CD4-positive, alpha-beta memory T cell (primary cell): ENCODE data around the gene FA2H. TPM values are rescaled to one million over a fixed set of nuclear protein-coding genes. Genes with fewer than 3 reads are reported as not detected.

Experiments used
- CTCF ChIA-PET: fragments of 350-600 bp; sonication (Branson Sonifier 250); formaldehyde crosslinking; loops from one replicate; lab custom pipeline; 2021; ENCODE audit warnings: inconsistent platforms; ENCODE audit not compliant: partially characterized antibody; lab: Charles Lee
- POLR2A ChIA-PET: fragments of 350-600 bp; sonication (Branson Sonifier 250); formaldehyde crosslinking; loops from one replicate; lab custom pipeline; 2021; ENCODE audit not compliant: partially characterized antibody; lab: Charles Lee
- DNase-seq, 5 donors: peaks; one replicate each; pipeline versions ENCODE4 v3.0.0 to v3.0.0-alpha.2; 2020 to 2022; ENCODE audit warnings: mixed read lengths in 1 of 5
- H3K27ac ChIP-seq: one replicate; pipeline ENCODE4 v1.7.0; 2013; ENCODE audit warnings: low read depth, low read length
- H3K27me3 ChIP-seq: 2 replicates; pipeline ENCODE4 v1.7.0; 2013; ENCODE audit warnings: mild to moderate bottlenecking, low read length, moderate library complexity; ENCODE audit not compliant: insufficient read depth
- H3K36me3 ChIP-seq: 2 replicates; pipeline ENCODE4 v1.7.0; 2013; ENCODE audit warnings: mild to moderate bottlenecking, low read length, moderate library complexity; ENCODE audit not compliant: insufficient read depth
- H3K4me1 ChIP-seq: 2 replicates; pipeline ENCODE4 v1.7.0; 2013; ENCODE audit warnings: mild to moderate bottlenecking, low read length, moderate library complexity; ENCODE audit not compliant: insufficient read depth
- H3K4me3 ChIP-seq, 2 donors: one replicate each; pipeline ENCODE4 v1.7.0; 2013; ENCODE audit warnings: low read length in 2 of 2, mild to moderate bottlenecking in 1 of 2
- H3K9me3 ChIP-seq, 2 donors: one replicate each; pipeline ENCODE4 v1.7.0; 2013; ENCODE audit warnings: low read length in 2 of 2, control low read depth in 1 of 2; ENCODE audit not compliant: control insufficient read depth in 1 of 2
- H3K27ac Mint-ChIP-seq, 7 donors: one replicate each; pipeline ENCODE4 v1.8.0; 2020 to 2021; ENCODE audit warnings: mixed read lengths in 7 of 7, mild to moderate bottlenecking in 6 of 7, inconsistent platforms in 3 of 7, moderate library complexity in 3 of 7
- H3K27me3 Mint-ChIP-seq, 2 donors: one replicate each; pipeline ENCODE4 v1.8.0; 2020 to 2021; ENCODE audit warnings: mixed read lengths in 2 of 2
- H3K36me3 Mint-ChIP-seq, 2 donors: one replicate each; pipeline ENCODE4 v1.8.0; 2020 to 2021; ENCODE audit warnings: mixed read lengths in 2 of 2, inconsistent platforms in 1 of 2, mild to moderate bottlenecking in 1 of 2
- H3K4me1 Mint-ChIP-seq, 4 donors: one replicate each; pipeline ENCODE4 v1.8.0; 2020 to 2021; ENCODE audit warnings: mixed read lengths in 4 of 4, mild to moderate bottlenecking in 1 of 4
- H3K4me3 Mint-ChIP-seq, 8 donors: one replicate each; pipeline ENCODE4 v1.8.0; 2020 to 2021; ENCODE audit warnings: mixed read lengths in 8 of 8, mild to moderate bottlenecking in 7 of 8, moderate library complexity in 6 of 8, inconsistent platforms in 3 of 8
- H3K9me3 Mint-ChIP-seq, 8 donors: one replicate each; pipeline ENCODE4 v1.8.0; 2020 to 2021; ENCODE audit warnings: mixed read lengths in 8 of 8, mild to moderate bottlenecking in 5 of 8, inconsistent platforms in 3 of 8, moderate library complexity in 1 of 8
- intact Hi-C: fragments of 100-400 bp; cut with micrococcal nuclease; formaldehyde crosslinking; loops from one replicate; pipeline ENCODE4 v1.15.1; 2023
- polyA plus RNA-seq, 2 donors: library from polyadenylated mRNA; unstranded; fragments of 300-500 nt; fragmentation: Illumina TruSeq; gene quantifications; one replicate each; pipeline ENCODE4 v1.2.3, GENCODE V29; 2021
- total RNA-seq, 2 experiments: library from RNA; stranded (reverse); gene quantifications; one replicate each; pipeline ENCODE4 v1.2.3, GENCODE V29; 2021

FA2H gene
- total and polyA plus RNA-seq, 4 experiments from 2014 or later, result 0.17 to 0.21 TPM; not detected in 2

DNA sequence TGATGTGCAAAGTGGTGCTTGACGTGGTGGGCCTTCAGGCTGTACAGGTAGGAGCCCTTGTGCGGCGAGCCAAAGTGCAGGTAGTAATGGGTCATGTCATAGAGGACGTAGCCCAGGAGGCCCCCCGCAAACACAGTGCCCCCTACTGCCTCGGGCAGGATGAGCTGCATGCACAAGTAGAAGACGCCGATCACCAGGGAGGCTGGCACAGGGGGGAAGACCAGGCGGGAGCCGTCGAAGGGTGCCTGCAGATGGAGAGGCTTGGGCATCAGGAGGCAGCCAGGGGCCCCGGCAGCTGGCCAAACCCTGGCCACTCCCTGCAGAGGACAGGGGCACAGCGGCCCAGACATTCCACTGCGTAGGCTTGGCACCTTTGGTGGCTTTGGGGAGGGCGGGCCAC, 58.3 kb downstream of the FA2H start:
- H3K27ac ChIP-seq, result no peak overlapping the region
- intact Hi-C loops, result no loop called here
- Mint-ChIP-seq H3K4me3 (no peak overlapping the region), H3K4me1 (no peaks in the 10 kb centered on the region), H3K27me3 (no peaks in the 10 kb centered on the region), H3K27ac (no peak overlapping the region), H3K9me3 (no peaks in the 10 kb centered on the region), H3K36me3 (no peaks in the 10 kb centered on the region)
- H3K27me3 ChIP-seq, result no peaks in the 10 kb centered on the region
- no peaks in the 10 kb centered on the region for H3K9me3 ChIP-seq
- no peak overlapping the region for H3K4me3 ChIP-seq
- POLR2A ChIA-PET, result no interaction called here
- H3K36me3 ChIP-seq, result no peaks in the 10 kb centered on the region
- CTCF ChIA-PET, result no interaction called here
- DNase-seq, result no peak
- no peaks in the 10 kb centered on the region for H3K4me1 ChIP-seq

GRCh38 chr16:74713876-74714275, 60.7 kb downstream of the FA2H start:
- Histone ChIP-seq H3K4me3 (no peak overlapping the region), H3K4me1 (no peaks in the 10 kb centered on the region), H3K27me3 (no peaks in the 10 kb centered on the region), H3K9me3 (no peaks in the 10 kb centered on the region), H3K27ac (no peak overlapping the region), H3K36me3 (no peaks in the 10 kb centered on the region)
- no peak overlapping the region for H3K4me3 Mint-ChIP-seq
- no peak for DNase-seq
- no peaks in the 10 kb centered on the region for H3K9me3 Mint-ChIP-seq
- ChIA-PET POLR2A (interaction anchor here (1.9 kb wide), 1 partner anchor 13 kb away, joined by 7 read pairs; the partner anchor contains the start of gene MLKL), CTCF (interaction anchor here (4.9 to 6.6 kb wide), 2 partner anchors 15 to 149 kb away, joined by 70 to 83 read pairs; partner anchors contain the start of gene MLKL)
- intact Hi-C loops, result no loop called here
- no peak overlapping the region for H3K27ac Mint-ChIP-seq
- H3K36me3 Mint-ChIP-seq, result no peaks in the 10 kb centered on the region
- peaks cover 4 to 6% (median 6%) of the 10 kb centered on the region in 4 donors for H3K4me1 Mint-ChIP-seq
- no peaks in the 10 kb centered on the region for H3K27me3 Mint-ChIP-seq

GRCh38 chr16:74713325-74713724, 61.3 kb downstream of the FA2H start:
- POLR2A ChIA-PET, result interaction anchor here (1.9 kb wide), 1 partner anchor 12 kb away, joined by 7 read pairs; the partner anchor contains the start of gene MLKL
- intact Hi-C loops, result no loop called here

GRCh38 chr16:74711938-74712337, 62.7 kb downstream of the FA2H start:
- no peaks in the 10 kb centered on the region for H3K27me3 Mint-ChIP-seq
- no peak overlapping the region for H3K4me3 Mint-ChIP-seq
- intact Hi-C loops, result no loop called here
- Histone ChIP-seq H3K36me3 (no peaks in the 10 kb centered on the region), H3K27ac (no peak overlapping the region), H3K4me3 (no peak overlapping the region), H3K4me1 (no peaks in the 10 kb centered on the region), H3K27me3 (no peaks in the 10 kb centered on the region), H3K9me3 (no peaks in the 10 kb centered on the region)
- H3K27ac Mint-ChIP-seq, result peak overlapping the region in 2 of 7 donors; percentile 5 to 22
- H3K9me3 Mint-ChIP-seq, result no peaks in the 10 kb centered on the region
- no peaks in the 10 kb centered on the region for H3K36me3 Mint-ChIP-seq
- H3K4me1 Mint-ChIP-seq, result peaks cover 4 to 6% (median 6%) of the 10 kb centered on the region in 4 donors
- CTCF ChIA-PET, result interaction anchor here (1.2 to 6.6 kb wide), 5 partner anchors 8 to 399 kb away, joined by 3 to 83 read pairs (median 3); partner anchors contain the start of gene MLKL
- no peak for DNase-seq
- POLR2A ChIA-PET, result interaction anchor here (1.9 kb wide), 1 partner anchor 11 kb away, joined by 7 read pairs; the partner anchor contains the start of gene MLKL

More at GRCh38 chr16:74713325-74713724, 61.3 kb downstream of the FA2H start:
- no peaks in the 10 kb centered on the region for H3K27me3 Mint-ChIP-seq
- H3K9me3 Mint-ChIP-seq, result no peaks in the 10 kb centered on the region
- DNase-seq, result no peak
- no peak overlapping the region for H3K4me3 Mint-ChIP-seq
- H3K36me3 Mint-ChIP-seq, result no peaks in the 10 kb centered on the region
- Histone ChIP-seq H3K4me1 (no peaks in the 10 kb centered on the region), H3K36me3 (no peaks in the 10 kb centered on the region), H3K27ac (no peak overlapping the region), H3K4me3 (no peak overlapping the region), H3K9me3 (no peaks in the 10 kb centered on the region), H3K27me3 (no peaks in the 10 kb centered on the region)
- CTCF ChIA-PET, result interaction anchor here (0.9 to 6.6 kb wide), 3 partner anchors 8 to 150 kb away, joined by 3 to 83 read pairs (median 70); partner anchors contain the start of gene MLKL
- H3K4me1 Mint-ChIP-seq, result peaks cover 4 to 6% (median 6%) of the 10 kb centered on the region in 4 donors
- no peak overlapping the region for H3K27ac Mint-ChIP-seq

- no peak overlapping the region for H3K4me3 Mint-ChIP-seq
- intact Hi-C loops, result no loop called here
- no peak overlapping the region for H3K27ac Mint-ChIP-seq
- H3K4me1 ChIP-seq, result no peaks in the 10 kb centered on the region
- H3K9me3 Mint-ChIP-seq, result no peaks in the 10 kb centered on the region
- H3K4me3 ChIP-seq, result no peak overlapping the region
- POLR2A ChIA-PET, result interaction anchor here (1.1 kb wide), 1 partner anchor 10 kb away, joined by 8 read pairs; the partner anchor contains the start of gene MLKL
- no peaks in the 10 kb centered on the region for H3K27me3 ChIP-seq
- DNase-seq, result no peak
- CTCF ChIA-PET, result interaction anchor here (0.6 to 6.6 kb wide), 10 partner anchors 10 to 401 kb away, joined by 3 to 83 read pairs (median 4); partner anchors contain the start of gene MLKL
- H3K27me3 Mint-ChIP-seq, result no peaks in the 10 kb centered on the region
- no peaks in the 10 kb centered on the region for H3K36me3 Mint-ChIP-seq
- no peak overlapping the region for H3K27ac ChIP-seq
- H3K36me3 ChIP-seq, result no peaks in the 10 kb centered on the region
- peaks cover 4 to 6% (median 6%) of the 10 kb centered on the region in 4 donors for H3K4me1 Mint-ChIP-seq
- H3K9me3 ChIP-seq, result no peaks in the 10 kb centered on the region
Observed at GRCh38 chr16:74710401-74710800, 64.2 kb downstream of the FA2H start.

DNA sequence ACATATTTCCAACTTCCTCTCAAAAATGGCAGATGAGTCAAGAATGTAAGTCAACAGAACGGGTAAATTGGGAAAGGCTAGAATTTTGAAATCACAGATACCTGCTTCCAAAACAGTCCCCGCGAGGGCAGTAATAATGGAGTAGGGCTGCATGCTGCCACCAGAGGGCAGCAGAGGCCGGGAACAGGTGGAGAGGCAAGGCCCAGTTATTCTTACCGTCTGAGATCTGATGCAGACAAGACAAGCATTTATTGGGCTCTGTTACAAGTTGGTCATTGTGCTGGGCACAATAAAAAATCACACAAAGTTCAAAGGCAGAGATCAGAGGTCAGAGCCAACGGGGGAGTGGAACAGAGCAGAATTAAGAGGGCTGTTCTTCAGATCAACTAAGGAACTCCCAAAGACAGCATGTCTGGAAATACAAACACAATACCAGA, 65.2 kb downstream of the FA2H start:
- intact Hi-C loops, result loop anchor here (1.0 to 5.0 kb wide), 5 partner anchors 8 to 402 kb away; no protein-coding TSS in a partner anchor
- Histone ChIP-seq H3K27me3 (no peaks in the 10 kb centered on the region), H3K36me3 (no peaks in the 10 kb centered on the region), H3K9me3 (no peaks in the 10 kb centered on the region), H3K4me1 (no peaks in the 10 kb centered on the region), H3K27ac (no peak overlapping the region), H3K4me3 (no peak overlapping the region)
- H3K36me3 Mint-ChIP-seq, result no peaks in the 10 kb centered on the region
- no peak overlapping the region for H3K4me3 Mint-ChIP-seq
- CTCF ChIA-PET, result interaction anchor here (0.9 to 6.6 kb wide), 7 partner anchors 11 to 402 kb away, joined by 3 to 83 read pairs (median 4); partner anchors contain the start of gene MLKL
- H3K4me1 Mint-ChIP-seq, result peaks cover 4 to 6% (median 6%) of the 10 kb centered on the region in 4 donors
- no peaks in the 10 kb centered on the region for H3K9me3 Mint-ChIP-seq
- H3K27ac Mint-ChIP-seq, result peak overlapping the region in 5 of 7 donors; percentile 44 to 93 (median 58)
- no peaks in the 10 kb centered on the region for H3K27me3 Mint-ChIP-seq
- POLR2A ChIA-PET, result interaction anchor here (1.1 kb wide), 1 partner anchor 9 kb away, joined by 8 read pairs; the partner anchor contains the start of gene MLKL
- DNase-seq, result peak; percentile 70 to 79 (median 78)
